Astrocyte of the hippocampus (primary cell): Measurements from ENCODE around the gene SRMS.

Experiments
- DNase-seq: peaks from one replicate; pipeline ENCODE4 v3.0.0; 2011; ENCODE audit warnings: low read depth, low spot score

The SRMS gene

GRCh38 chr20:63491635-63492230, 55.8 kb downstream of the SRMS start:
- no peak for DNase-seq

- no peak for DNase-seq
Observed at GRCh38 chr20:63491078-63491477, 56.5 kb downstream of the SRMS start.
